Prostate gland (tissue), 2 donors: Measurements from ENCODE around the gene DYRK4. TPM values are rescaled to one million over a fixed set of nuclear protein-coding genes. Genes with fewer than 3 reads are reported as not detected.

ENCODE experiments used
- DNase-seq: peaks from one replicate; pipeline ENCODE4 v3.0.0-alpha.2; 2019; ENCODE audit warnings: low spot score
- H3K27ac ChIP-seq, 2 donors: fragments of 200-600 bp; sonication (generic); 2 replicates each; pipeline ENCODE4 v1.5.1; 2017 to 2019
- H3K27me3 ChIP-seq: fragments of 200-600 bp; sonication (generic); replicated peaks from 2 replicates; pipeline ENCODE4 v1.5.1; 2019; ENCODE audit not compliant: insufficient read depth
- H3K36me3 ChIP-seq, 2 donors: fragments of 200-600 bp; sonication (generic); 1 replicate in 1 of 2; 2 replicates in 1 of 2; pipeline versions ENCODE4 v1.5.1 to v1.8.1; 2017 to 2019
- H3K4me1 ChIP-seq: fragments of 200-600 bp; sonication (generic); replicated peaks from 2 replicates; pipeline ENCODE4 v1.5.1; 2019
- H3K4me3 ChIP-seq, 2 donors: fragments of 200-600 bp; sonication (generic); 2 replicates each; pipeline ENCODE4 v1.5.1; 2017 to 2019
- H3K9me3 ChIP-seq: fragments of 200-600 bp; sonication (generic); 2 replicates; pipeline ENCODE4 v1.5.1; 2017
- CTCF ChIP-seq, 4 experiments: fragments of 200-600 bp in 2 of 4; fragments of 450-650 bp in 2 of 4; sonication (generic) in 2 of 4; IDR thresholded peaks; 1 replicate in 3 of 4; 2 replicates in 1 of 4; pipeline ENCODE4 v1.5.1; 2016 to 2019; ENCODE audit warnings: antibody characterized with exemption in 4 of 4, mild to moderate bottlenecking in 2 of 4, moderate library complexity in 2 of 4
- POLR2A ChIP-seq: fragments of 450-650 bp; IDR thresholded peaks from one replicate; pipeline ENCODE4 v1.6.1; 2016; ENCODE audit warnings: antibody characterized with exemption, mild to moderate bottlenecking
- POLR2AphosphoS5 ChIP-seq: sonication (generic); formaldehyde crosslinking; IDR thresholded peaks from one replicate; pipeline ENCODE4 v1.6.1; 2017; ENCODE audit warnings: antibody characterized with exemption
- WGBS: methylation state at CpG from one replicate; pipeline ENCODE4 v1.1.5; 2018; 5-methylcytosine and 5-hydroxymethylcytosine counted together
- intact Hi-C: fragments of 100-400 bp; cut with DNase I; formaldehyde crosslinking; loops from one replicate; pipeline ENCODE4 v1.14.2; 2022
- total RNA-seq, 2 donors: library from RNA; depleted of rRNA; stranded (reverse); fragments of >200 nt; gene quantifications; one replicate each; pipeline ENCODE4 v1.1.0, GENCODE V29; 2016

Gene DYRK4
- total RNA-seq, 2 donors from 2014 or later = 42.2 to 61.2 TPM

GRCh38 chr12:4648501-4649357 lies 86.7 kb downstream of the DYRK4 start, which contains the start of the genes AKAP3 and NDUFA9:
AKAP3 (minus strand) TSS chr12:4649051; CDS start chr12:4638196, 10,855 bp downstream.
NDUFA9 (plus strand) TSS chr12:4649114; CDS start chr12:4649127, 13 bp downstream.
- intact Hi-C loops = loop anchor here (5.0 to 10.0 kb wide), 2 partner anchors 36 to 114 kb away; partner anchors contain the start of gene RAD51AP1
- WGBS = under 1% methylated on average over 39 of the region's 39 CpGs

GRCh38 chr12:4649358-4649661 lies 87.3 kb downstream of the DYRK4 start:
- under 1% methylated on average over 6 of the region's 6 CpGs for WGBS
- H3K4me1 ChIP-seq = no peaks in the 10 kb centered on the region
- no peaks in the 10 kb centered on the region for H3K27me3 ChIP-seq
- no peak for DNase-seq
- no peaks in the 10 kb centered on the region for H3K36me3 ChIP-seq
- H3K9me3 ChIP-seq = no peaks in the 10 kb centered on the region
- no peak for TF ChIP-seq CTCF (IDR thresholded peaks at IDR 0.05)
- TF ChIP-seq POLR2AphosphoS5 = no peak
- TF ChIP-seq POLR2A = no peak
- H3K4me3 ChIP-seq = peak overlapping the region; percentile 73 to 78
- peak overlapping the region; percentile 84 to 89 for H3K27ac ChIP-seq
- intact Hi-C loops = loop anchor here (5.0 to 10.0 kb wide), 2 partner anchors 37 to 115 kb away; partner anchors contain the start of gene RAD51AP1

More at GRCh38 chr12:4648501-4649357, 86.7 kb downstream of the DYRK4 start, which contains the start of the genes AKAP3 and NDUFA9:
- H3K4me1 ChIP-seq = no peaks in the 10 kb centered on the region
- no peaks in the 10 kb centered on the region for H3K27me3 ChIP-seq
- H3K9me3 ChIP-seq = no peaks in the 10 kb centered on the region
- DNase-seq = peak; percentile 81
- no peaks in the 10 kb centered on the region for H3K36me3 ChIP-seq
- TF ChIP-seq CTCF (IDR thresholded peaks at IDR 0.05) = peak in 1 of 4 experiments; percentile 14
- peak; percentile 30 for TF ChIP-seq POLR2A
- peak; percentile 97 for TF ChIP-seq POLR2AphosphoS5
- peak within 1 kb of the TSS; percentile 73 to 78 for H3K4me3 ChIP-seq
- peak within 1 kb of the TSS; percentile 84 to 89 for H3K27ac ChIP-seq

- no peak overlapping the region for H3K27ac ChIP-seq
- intact Hi-C loops = no loop called here
- no peaks in the 10 kb centered on the region for H3K4me1 ChIP-seq
- DNase-seq = no peak
- H3K4me3 ChIP-seq = no peak overlapping the region
- no peak for TF ChIP-seq POLR2AphosphoS5
- TF ChIP-seq POLR2A = no peak
- TF ChIP-seq CTCF (IDR thresholded peaks at IDR 0.05) = no peak
- H3K9me3 ChIP-seq = no peaks in the 10 kb centered on the region
- H3K27me3 ChIP-seq = no peaks in the 10 kb centered on the region
- H3K36me3 ChIP-seq = peaks cover 0 to 6% of the 10 kb centered on the region in 2 donors
These were observed 91.2 kb downstream of the DYRK4 start for GRCh38 chr12:4653257-4653656.

GRCh38 chr12:4653691-4654090 lies 91.7 kb downstream of the DYRK4 start:
- 75% methylated on average over 2 of the region's 2 CpGs for WGBS
- intact Hi-C loops = no loop called here

More at GRCh38 chr12:4653691-4654090, 91.7 kb downstream of the DYRK4 start:
- Histone ChIP-seq H3K9me3 (no peaks in the 10 kb centered on the region), H3K4me3 (no peak overlapping the region), H3K36me3 (peaks cover 0 to 10% of the 10 kb centered on the region in 2 donors), H3K27ac (no peak overlapping the region), H3K4me1 (no peaks in the 10 kb centered on the region), H3K27me3 (no peaks in the 10 kb centered on the region)
- TF ChIP-seq POLR2A = no peak
- no peak for TF ChIP-seq CTCF (IDR thresholded peaks at IDR 0.05)
- no peak for TF ChIP-seq POLR2AphosphoS5
- no peak for DNase-seq

Other genes with a start within 250 kb of the DYRK4 start
- gene TIGAR, start 241.0 kb upstream of the DYRK4 start, total RNA-seq = 1 to 10 TPM; 1.9 to 6.6 TPM
- gene FGF23, start 182.5 kb upstream of the DYRK4 start, total RNA-seq = not detected
- not detected for gene FGF6, start 116.4 kb upstream of the DYRK4 start, total RNA-seq
- gene RAD51AP1, start 23.3 kb upstream of the DYRK4 start, total RNA-seq = 1 to 10 TPM; 5.5 to 7.6 TPM
- gene AKAP3, start 86.8 kb downstream of the DYRK4 start, total RNA-seq = 10 to 100 TPM in 1 of 2 donors, 1 to 10 TPM in 1; 1.8 to 13.9 TPM
- 10 to 100 TPM; 21.8 to 38.8 TPM for gene NDUFA9, start 86.9 kb downstream of the DYRK4 start, total RNA-seq
- gene GALNT8, start 158.2 kb downstream of the DYRK4 start, total RNA-seq = 1 to 10 TPM in 1 of 2 donors, under 1 TPM in 1; 0.41 to 5.1 TPM